GM10248 (cell line): ENCODE data around the gene MLXIPL.
"Not testable (repeated sequence)": the region's sequence is repeated elsewhere in the genome, so short reads cannot be mapped to it uniquely, and the experiment has no call there.

Source experiments
- CTCF ChIA-PET: fragments of 300-600 bp; sonication (Branson Sonifier 250); formaldehyde crosslinking; extraction: SDS; loops from one replicate; lab custom pipeline; 2021; ENCODE audit warnings: antibody characterized with exemption; lab: Yijun Ruan, JAX
- POLR2A ChIA-PET: fragments of 350-650 bp; sonication (Branson Sonifier 250); formaldehyde crosslinking; extraction: SDS; loops from one replicate; lab custom pipeline; 2020; ENCODE audit warnings: antibody characterized with exemption; lab: Yijun Ruan, JAX
- DNase-seq: peaks from one replicate; pipeline ENCODE4 v3.0.0; 2012; ENCODE audit errors: extremely low spot score
- CTCF ChIP-seq: IDR thresholded peaks from 2 replicates; pipeline ENCODE4 v1.5.1; 2012; ENCODE audit warnings: mild to moderate bottlenecking, low read depth; ENCODE audit errors: extremely low read depth, missing control alignments, control extremely low read depth

Gene MLXIPL

GRCh38 chr7:73560109-73560835, 64.0 kb downstream of the MLXIPL start:
- POLR2A ChIA-PET: interaction anchor here (0.6 to 1.3 kb wide), 3 partner anchors 13 to 641 kb away, joined by 3 to 4 read pairs (median 4); no protein-coding TSS in a partner anchor
- CTCF ChIA-PET: interaction anchor here (0.7 to 2.9 kb wide), 8 partner anchors 9 to 175 kb away, joined by 3 to 8 read pairs (median 4); partner anchors contain the start of gene BAZ1B
- peak; percentile 42 for DNase-seq
- no peak for TF ChIP-seq CTCF

GRCh38 chr7:73557397-73558257, 66.7 kb downstream of the MLXIPL start, which contains the start of gene BCL7B:
Gene BCL7B, minus strand, starts transcription at chr7:73557690. Its CDS starts 112 bp downstream, at chr7:73557578.
- ChIA-PET CTCF (interaction anchor here (1.0 to 1.6 kb wide), 4 partner anchors 10 to 168 kb away, joined by 3 to 8 read pairs (median 4); no protein-coding TSS in a partner anchor), POLR2A (interaction anchor here (0.6 to 1.5 kb wide), 3 partner anchors 8 to 20 kb away, joined by 3 to 6 read pairs (median 6); partner anchors contain the start of gene TBL2)
- no peak for TF ChIP-seq CTCF
- peak; percentile 96 for DNase-seq

- peak; percentile 98 for DNase-seq
- no peak for TF ChIP-seq CTCF
- ChIA-PET POLR2A (interaction anchor here (0.6 to 1.5 kb wide), 3 partner anchors 8 to 21 kb away, joined by 3 to 6 read pairs (median 6); partner anchors contain the start of gene TBL2), CTCF (interaction anchor here (0.8 to 1.6 kb wide), 5 partner anchors 10 to 169 kb away, joined by 3 to 4 read pairs (median 4); no protein-coding TSS in a partner anchor)
Observed at GRCh38 chr7:73557108-73557396, 67.3 kb downstream of the MLXIPL start.

GRCh38 chr7:73556208-73557107, 67.9 kb downstream of the MLXIPL start:
- ChIA-PET POLR2A (interaction anchor here (0.6 to 1.5 kb wide), 3 partner anchors 10 to 1078 kb away, joined by 3 to 6 read pairs (median 3); partner anchors contain the start of gene TBL2), CTCF (interaction anchor here (0.8 to 1.3 kb wide), 4 partner anchors 9 to 38 kb away, joined by 3 to 4 read pairs (median 4); no protein-coding TSS in a partner anchor)
- TF ChIP-seq CTCF: no peak
- DNase-seq: no peak

GRCh38 chr7:73555411-73555982, 68.8 kb downstream of the MLXIPL start:
- ChIA-PET CTCF (no interaction called here), POLR2A (no interaction called here)
- no peak for TF ChIP-seq CTCF
- no peak for DNase-seq

GRCh38 chr7:73550093-73550492, 74.2 kb downstream of the MLXIPL start:
- CTCF ChIA-PET: interaction anchor here (2.4 kb wide), 1 partner anchor 10 kb away, joined by 8 read pairs; no protein-coding TSS in a partner anchor
- POLR2A ChIA-PET: not testable (repeated sequence)

More at GRCh38 chr7:73550093-73550492, 74.2 kb downstream of the MLXIPL start:
- DNase-seq: not testable (repeated sequence)
